Neural progenitor cell (in vitro differentiated cells): ENCODE results near the gene FAM135A. TPM values are rescaled to one million over a fixed set of nuclear protein-coding genes. Genes with fewer than 3 reads are reported as not detected.

ENCODE experiments used
- DNase-seq: peaks from one replicate; pipeline ENCODE4 v3.0.0-alpha.2; 2016; ENCODE audit warnings: low spot score
- H2AFZ ChIP-seq: fragments of 200-600 bp; sonication (generic); replicated peaks from 2 replicates; pipeline ENCODE4 v1.6.1; 2016; ENCODE audit warnings: antibody characterized with exemption
- H3F3A ChIP-seq: fragments of 200-600 bp; sonication (generic); 2 replicates; pipeline ENCODE4 v1.6.1; 2016; ENCODE audit warnings: antibody characterized with exemption, low read depth
- H3K27ac ChIP-seq: fragments of 200-600 bp; sonication (generic); 2 replicates; pipeline ENCODE4 v1.5.1; 2016; ENCODE audit warnings: mild to moderate bottlenecking
- H3K27me3 ChIP-seq: fragments of 200-600 bp; sonication (generic); 2 replicates; pipeline ENCODE4 v1.6.1; 2016; ENCODE audit warnings: mild to moderate bottlenecking, moderate library complexity
- H3K36me3 ChIP-seq: fragments of 200-600 bp; sonication (generic); 2 replicates; pipeline ENCODE4 v1.5.1; 2016
- H3K4me1 ChIP-seq: fragments of 200-600 bp; sonication (generic); 2 replicates; pipeline ENCODE4 v1.6.1; 2016; ENCODE audit warnings: mixed run types
- H3K4me2 ChIP-seq: fragments of 200-600 bp; sonication (generic); 2 replicates; pipeline ENCODE4 v1.6.1; 2016
- H3K4me3 ChIP-seq: fragments of 200-600 bp; sonication (generic); 2 replicates; pipeline ENCODE4 v1.5.1; 2016
- H3K79me2 ChIP-seq: fragments of 200-600 bp; sonication (generic); 2 replicates; pipeline ENCODE4 v1.6.1; 2016; ENCODE audit warnings: low read depth
- H3K9ac ChIP-seq: fragments of 200-600 bp; sonication (generic); 2 replicates; pipeline ENCODE4 v1.6.1; 2016
- H3K9me3 ChIP-seq: fragments of 200-600 bp; sonication (generic); 2 replicates; pipeline ENCODE4 v1.5.1; 2016; ENCODE audit warnings: low read depth
- H4K20me1 ChIP-seq: fragments of 200-600 bp; sonication (generic); 2 replicates; pipeline ENCODE4 v1.6.1; 2016; ENCODE audit warnings: low read depth
- H3K27ac Mint-ChIP-seq: 3 replicates; pipeline ENCODE4 v1.8.0; 2021; ENCODE audit warnings: mixed read lengths
- H3K27me3 Mint-ChIP-seq: 2 replicates; pipeline ENCODE4 v1.8.0; 2022; ENCODE audit warnings: low read depth, mild to moderate bottlenecking, inconsistent platforms, moderate library complexity, mixed read lengths; ENCODE audit not compliant: insufficient read depth
- H3K36me3 Mint-ChIP-seq: 3 replicates; pipeline ENCODE4 v1.8.0; 2021; ENCODE audit warnings: mixed read lengths
- H3K4me1 Mint-ChIP-seq: 3 replicates; pipeline ENCODE4 v1.8.0; 2021; ENCODE audit warnings: mixed read lengths
- H3K4me3 Mint-ChIP-seq: 3 replicates; pipeline ENCODE4 v1.8.0; 2021; ENCODE audit warnings: mild to moderate bottlenecking, moderate library complexity, mixed read lengths
- H3K9me3 Mint-ChIP-seq: 3 replicates; pipeline ENCODE4 v1.8.0; 2020; ENCODE audit warnings: mixed read lengths
- EZH2 ChIP-seq: fragments of 200-600 bp; sonication (generic); IDR thresholded peaks from 2 replicates; pipeline ENCODE4 v1.6.1; 2017; ENCODE audit warnings: antibody characterized with exemption, mild to moderate bottlenecking, moderate library complexity
- EZH2phosphoT487 ChIP-seq: fragments of 200-600 bp; sonication (generic); IDR thresholded peaks from 2 replicates; pipeline ENCODE4 v1.6.1; 2017; ENCODE audit warnings: antibody characterized with exemption
- total RNA-seq: library from RNA; depleted of rRNA; stranded (reverse); fragments of >200 nt; gene quantifications from 2 replicates; pipeline ENCODE4 v1.2.3, GENCODE V29; 2015; ENCODE audit warnings: low replicate concordance
- TF ChIP-seq, protein P1 (sequence below): fragments of 200-600 bp; sonication (generic); IDR thresholded peaks from 2 replicates; pipeline ENCODE4 v1.5.1; 2017; ENCODE audit warnings: antibody characterized with exemption, mild to moderate bottlenecking

FAM135A gene
- total RNA-seq, 1 donor from 2014 or later: 85.3 TPM

DNA sequence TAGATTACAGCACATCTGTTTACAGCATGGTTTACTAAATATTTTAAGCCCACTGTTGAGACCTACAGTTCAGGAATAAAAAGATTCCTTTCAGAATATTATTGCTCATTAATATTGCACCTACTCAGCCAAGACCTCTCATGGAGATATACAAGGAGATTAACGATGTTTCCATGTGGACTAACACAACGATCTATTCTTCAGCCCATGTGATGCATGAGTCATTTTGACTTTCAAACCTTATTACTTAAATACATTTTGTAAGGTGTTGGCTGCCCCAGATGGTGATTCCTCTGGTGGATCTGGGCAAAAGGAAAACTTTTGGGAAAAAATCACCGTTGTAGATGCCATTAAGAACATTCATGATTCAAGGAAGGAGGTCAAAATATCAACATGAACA, 105.4 kb downstream of the FAM135A start:
- no peak overlapping the region for H3K27ac Mint-ChIP-seq
- H3K4me3 Mint-ChIP-seq: no peak overlapping the region

DNA sequence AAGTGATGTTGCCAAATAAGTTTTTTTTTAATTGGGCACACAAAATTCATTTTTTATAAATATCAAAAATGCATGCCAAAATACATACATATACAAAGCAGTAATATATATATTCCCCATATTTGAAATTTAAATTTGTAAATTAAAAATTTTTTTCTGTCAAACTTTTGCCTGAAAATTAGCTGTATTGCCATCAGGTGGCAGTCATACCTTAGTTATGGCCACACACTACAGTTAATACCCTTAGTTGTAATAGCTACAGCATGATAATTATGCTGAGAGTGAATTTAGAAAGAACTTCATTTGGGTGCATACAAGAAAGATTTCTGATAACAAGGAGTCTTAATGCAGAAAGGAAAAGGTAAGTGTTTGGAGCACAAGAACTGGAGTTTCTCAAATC, 107.3 kb downstream of the FAM135A start:
- no peaks in the 10 kb centered on the region for H3K9me3 ChIP-seq
- no peaks in the 10 kb centered on the region for H3K4me1 ChIP-seq
- no peak overlapping the region for H3K9ac ChIP-seq
- H3K36me3 Mint-ChIP-seq: peaks cover 16% of the 10 kb centered on the region
- no peak overlapping the region for H3K27ac Mint-ChIP-seq
- no peak for DNase-seq
- H3K36me3 ChIP-seq: peaks cover 10% of the 10 kb centered on the region
- no peaks in the 10 kb centered on the region for H3K9me3 Mint-ChIP-seq
- H3F3A ChIP-seq: no peaks in the 10 kb centered on the region
- H3K4me2 ChIP-seq: no peak overlapping the region
- no peak overlapping the region for H3K27ac ChIP-seq
- H3K79me2 ChIP-seq: no peaks in the 10 kb centered on the region
- TF ChIP-seq, protein P1, sequence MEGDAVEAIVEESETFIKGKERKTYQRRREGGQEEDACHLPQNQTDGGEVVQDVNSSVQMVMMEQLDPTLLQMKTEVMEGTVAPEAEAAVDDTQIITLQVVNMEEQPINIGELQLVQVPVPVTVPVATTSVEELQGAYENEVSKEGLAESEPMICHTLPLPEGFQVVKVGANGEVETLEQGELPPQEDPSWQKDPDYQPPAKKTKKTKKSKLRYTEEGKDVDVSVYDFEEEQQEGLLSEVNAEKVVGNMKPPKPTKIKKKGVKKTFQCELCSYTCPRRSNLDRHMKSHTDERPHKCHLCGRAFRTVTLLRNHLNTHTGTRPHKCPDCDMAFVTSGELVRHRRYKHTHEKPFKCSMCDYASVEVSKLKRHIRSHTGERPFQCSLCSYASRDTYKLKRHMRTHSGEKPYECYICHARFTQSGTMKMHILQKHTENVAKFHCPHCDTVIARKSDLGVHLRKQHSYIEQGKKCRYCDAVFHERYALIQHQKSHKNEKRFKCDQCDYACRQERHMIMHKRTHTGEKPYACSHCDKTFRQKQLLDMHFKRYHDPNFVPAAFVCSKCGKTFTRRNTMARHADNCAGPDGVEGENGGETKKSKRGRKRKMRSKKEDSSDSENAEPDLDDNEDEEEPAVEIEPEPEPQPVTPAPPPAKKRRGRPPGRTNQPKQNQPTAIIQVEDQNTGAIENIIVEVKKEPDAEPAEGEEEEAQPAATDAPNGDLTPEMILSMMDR: peak; percentile 46
- TF ChIP-seq EZH2 (no peak), EZH2phosphoT487 (no peak)
- no peak overlapping the region for H2AFZ ChIP-seq
- H3K4me3 Mint-ChIP-seq: no peak overlapping the region
- H3K27me3 Mint-ChIP-seq: no peaks in the 10 kb centered on the region
- H3K27me3 ChIP-seq: no peaks in the 10 kb centered on the region
- H3K4me1 Mint-ChIP-seq: no peaks in the 10 kb centered on the region
- H3K4me3 ChIP-seq: no peak overlapping the region
- H4K20me1 ChIP-seq: no peaks in the 10 kb centered on the region

More for the DNA sequence above, 105.4 kb downstream of the FAM135A start:
- H3K9me3 Mint-ChIP-seq: no peaks in the 10 kb centered on the region
- H3K27me3 Mint-ChIP-seq: no peaks in the 10 kb centered on the region
- H3K27ac ChIP-seq: no peak overlapping the region
- H3K9ac ChIP-seq: no peak overlapping the region
- H3K4me1 ChIP-seq: no peaks in the 10 kb centered on the region
- no peaks in the 10 kb centered on the region for H3K27me3 ChIP-seq
- TF ChIP-seq, protein P1: no peak
- TF ChIP-seq EZH2phosphoT487 (no peak), EZH2 (no peak)
- no peak overlapping the region for H3K4me3 ChIP-seq
- no peak overlapping the region for H2AFZ ChIP-seq
- no peaks in the 10 kb centered on the region for H3F3A ChIP-seq
- no peaks in the 10 kb centered on the region for H3K4me1 Mint-ChIP-seq
- H3K36me3 Mint-ChIP-seq: peaks cover 17% of the 10 kb centered on the region
- no peak for DNase-seq
- no peaks in the 10 kb centered on the region for H3K9me3 ChIP-seq
- H3K36me3 ChIP-seq: peaks cover 10% of the 10 kb centered on the region
- H3K79me2 ChIP-seq: no peaks in the 10 kb centered on the region
- H3K4me2 ChIP-seq: no peak overlapping the region
- no peaks in the 10 kb centered on the region for H4K20me1 ChIP-seq

DNA sequence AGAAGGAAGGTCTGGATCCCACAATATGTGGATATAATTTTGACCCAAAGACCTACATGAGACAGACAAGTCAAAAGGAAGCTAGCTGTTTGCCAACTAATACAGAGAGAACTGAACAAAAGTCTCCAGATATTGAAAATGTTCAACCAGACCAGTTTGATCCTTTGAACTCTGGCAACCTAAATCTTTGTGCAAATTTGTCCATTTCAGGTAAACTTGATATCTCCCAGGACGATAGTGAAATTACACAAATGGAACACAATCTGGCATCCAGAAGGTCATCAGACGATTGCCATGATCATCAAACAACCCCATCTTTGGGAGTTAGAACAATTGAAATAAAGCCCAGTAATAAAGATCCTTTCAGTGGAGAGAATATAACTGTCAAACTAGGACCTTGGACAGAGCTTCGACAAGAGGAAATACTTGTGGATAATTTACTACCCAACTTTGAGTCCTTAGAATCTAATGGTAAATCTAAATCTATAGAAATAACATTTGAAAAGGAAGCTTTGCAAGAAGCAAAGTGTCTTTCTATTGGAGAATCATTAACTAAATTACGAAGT, 111.5 kb downstream of the FAM135A start:
- H4K20me1 ChIP-seq: no peaks in the 10 kb centered on the region
- H2AFZ ChIP-seq: no peak overlapping the region
- H3K36me3 ChIP-seq: peaks cover 10% of the 10 kb centered on the region
- TF ChIP-seq, protein P1: no peak
- TF ChIP-seq EZH2 (no peak), EZH2phosphoT487 (no peak)
- no peak overlapping the region for H3K27ac Mint-ChIP-seq
- H3K4me1 ChIP-seq: peaks cover 7% of the 10 kb centered on the region
- H3K9ac ChIP-seq: no peak overlapping the region
- no peaks in the 10 kb centered on the region for H3K27me3 ChIP-seq
- no peak overlapping the region for H3K4me3 ChIP-seq
- H3K27ac ChIP-seq: no peak overlapping the region
- H3K9me3 Mint-ChIP-seq: no peaks in the 10 kb centered on the region
- no peak overlapping the region for H3K4me3 Mint-ChIP-seq
- peaks cover 10% of the 10 kb centered on the region for H3K36me3 Mint-ChIP-seq
- DNase-seq: no peak
- H3K9me3 ChIP-seq: no peaks in the 10 kb centered on the region
- H3K27me3 Mint-ChIP-seq: no peaks in the 10 kb centered on the region
- peaks cover 3% of the 10 kb centered on the region for H3K4me1 Mint-ChIP-seq
- no peak overlapping the region for H3K4me2 ChIP-seq
- H3F3A ChIP-seq: no peaks in the 10 kb centered on the region
- H3K79me2 ChIP-seq: no peaks in the 10 kb centered on the region
